HepG2 (cell line): ENCODE data around the gene BCAS3. TPM values are rescaled to one million over a fixed set of nuclear protein-coding genes. Genes with fewer than 3 reads are reported as not detected.

Source experiments
- ATAC-seq: fragments of 200-7000 bp; cut with Tn5 transposase; 3 replicates; pipeline ENCODE4 v1.9.1; 2020; ENCODE audit warnings: mild to moderate bottlenecking, moderate library complexity
- BruUV-seq: library from RNA; stranded (reverse); fragments of 400-500 nt; replicated peaks from 2 replicates; lab custom pipeline; 2021; lab: Mats Ljungman, UMichigan
- CTCF ChIA-PET: fragments of 300-600 bp; formaldehyde crosslinking; extraction: SDS; loops from one replicate; lab custom pipeline; 2021; ENCODE audit warnings: low total read pairs, inconsistent platforms, low intra/inter-chr PET ratio; lab: Yijun Ruan, JAX
- POLR2A ChIA-PET: fragments of 350-600 bp; sonication (Branson Sonifier 250); formaldehyde crosslinking; loops from one replicate; lab custom pipeline; 2020; ENCODE audit warnings: antibody characterized with exemption, inconsistent platforms; lab: Yijun Ruan, JAX
- DNase-seq: peaks from one replicate; pipeline ENCODE4 v3.0.0-alpha.2; 2015; ENCODE audit warnings: low spot score
- FAIRE-seq: peaks from 3 replicates; lab custom pipeline; 2011; peaks lifted over from hg19 to GRCh38; lab: Jason Lieb, UNC
- H2AFZ ChIP-seq: one replicate; pipeline ENCODE4 v1.6.1; 2011; ENCODE audit warnings: low read length, inconsistent platforms
- H3K27ac ChIP-seq: fragments of 300-600 bp; 3 replicates; pipeline ENCODE4 v1.8.0; 2011; ENCODE audit warnings: mixed run types, mild to moderate bottlenecking, mixed read lengths, low read length, inconsistent platforms; ENCODE audit not compliant: insufficient read depth; ENCODE audit errors: extremely low read length
- H3K27me3 ChIP-seq, 2 experiments: fragments of 200-600 bp in 1 of 2; 2 replicates in 1 of 2; 3 replicates in 1 of 2; pipeline versions ENCODE4 v1.6.0 to v1.8.0; 2011; ENCODE audit warnings: low read length in 2 of 2, mild to moderate bottlenecking in 2 of 2, moderate library complexity in 2 of 2, inconsistent platforms in 1 of 2; ENCODE audit not compliant: insufficient read depth in 2 of 2, control insufficient read depth in 1 of 2
- H3K36me3 ChIP-seq, 2 experiments: fragments of 200-600 bp in 1 of 2; replicated peaks in 1 of 2; 2 replicates in 1 of 2; 3 replicates in 1 of 2; pipeline versions ENCODE4 v1.5.1 to v1.8.0; 2011; ENCODE audit warnings: low read length in 2 of 2, inconsistent platforms in 1 of 2; ENCODE audit not compliant: insufficient read depth in 2 of 2, control insufficient read depth in 1 of 2
- H3K4me1 ChIP-seq: 2 replicates; pipeline ENCODE4 v1.5.1; 2012; ENCODE audit warnings: low read length, inconsistent platforms; ENCODE audit not compliant: insufficient read depth
- H3K4me2 ChIP-seq: 2 replicates; pipeline ENCODE4 v1.6.0; 2011; ENCODE audit warnings: low read depth, low read length, inconsistent platforms
- H3K4me3 ChIP-seq, 3 experiments: fragments of 200-600 bp in 1 of 3; sonication (generic), shearing (Covaris generic) in 1 of 3; replicated peaks in 1 of 3; 2 replicates each; pipeline ENCODE4 v1.5.1; 2011 to 2016; ENCODE audit warnings: low read length in 3 of 3, inconsistent platforms in 2 of 3, low read depth in 2 of 3, mild to moderate bottlenecking in 2 of 3, control low read depth in 1 of 3, mixed read lengths in 1 of 3; ENCODE audit not compliant: insufficient read depth in 1 of 3
- H3K79me2 ChIP-seq: one replicate; pipeline ENCODE4 v1.6.1; 2011; ENCODE audit warnings: low read length, inconsistent platforms; ENCODE audit not compliant: insufficient read depth
- H3K9ac ChIP-seq: 2 replicates; pipeline ENCODE4 v1.6.0; 2011; ENCODE audit warnings: mild to moderate bottlenecking, low read depth, low read length, inconsistent platforms; ENCODE audit not compliant: insufficient read depth
- H3K9me3 ChIP-seq: 2 replicates; pipeline ENCODE4 v1.5.1; 2012; ENCODE audit warnings: mild to moderate bottlenecking, low read length
- H4K20me1 ChIP-seq: 2 replicates; pipeline ENCODE4 v1.6.0; 2011; ENCODE audit warnings: inconsistent platforms, mild to moderate bottlenecking, low read length, moderate library complexity; ENCODE audit not compliant: insufficient read depth
- CC2D1A ChIP-seq: sonication (generic); formaldehyde crosslinking; IDR thresholded peaks from 2 replicates; pipeline ENCODE4 v1.8.1; 2023; ENCODE audit warnings: mild to moderate bottlenecking, missing genetic modification reagents
- ZNF781 ChIP-seq: sonication (generic); formaldehyde crosslinking; IDR thresholded peaks from 2 replicates; pipeline ENCODE4 v1.5.1; 2020; ENCODE audit warnings: borderline replicate concordance, mild to moderate bottlenecking, missing genetic modification reagents; ENCODE audit errors: not compliant biosample characterization
- WGBS: methylation state at CpG from one replicate; pipeline ENCODE4 v1.1.6; 2017; ENCODE audit warnings: low lambda C conversion rate; 5-methylcytosine and 5-hydroxymethylcytosine counted together
- in situ Hi-C: cut with HindIII; loops from 2 replicates; pipeline ENCODE4 v1.10.0; 2017; ENCODE audit warnings: low pct_unique_long_range_greater_than_20kb; ENCODE audit not compliant: extremely low pct_ligation_motif_present
- intact Hi-C: fragments of 100-400 bp; cut with micrococcal nuclease; formaldehyde crosslinking; loops from one replicate; pipeline ENCODE4 v1.10.0; 2022; ENCODE audit not compliant: unreplicated experiment
- polyA plus RNA-seq, 8 experiments: library from polyadenylated mRNA; depleted of rRNA in 3 of 8; stranded (reverse) in 7 of 8; unstranded in 1 of 8; fragments of >200 nt; fragmentation: Illumina TruSeq in 4 of 8; extraction: Trizol in 4 of 8; gene quantifications; 2 replicates each; pipeline versions ENCODE4 v1.2.1 to v1.2.3, GENCODE V29; 2011 to 2016; ENCODE audit warnings: low read depth in 4 of 8, missing spikeins in 1 of 8, mixed read lengths in 1 of 8; ENCODE audit not compliant: insufficient read depth in 1 of 8
- total RNA-seq, 5 experiments: library from RNA; depleted of rRNA; stranded (reverse); fragments of >200 nt; fragmentation: Illumina TruSeq; extraction: Trizol; gene quantifications; 2 replicates each; pipeline ENCODE4 v1.2.3, GENCODE V29; 2016; ENCODE audit warnings: low read depth in 1 of 5

Gene BCAS3
- total and polyA plus RNA-seq, 2 of the 13 experiments (the other 11 are each of a cell fraction or from before 2014, with no cell fraction given): 10.7 to 11.2 TPM

GRCh38 chr17:61117983-61118382 is 440.3 kb downstream of the BCAS3 start:
- H3K79me2 ChIP-seq: no peaks in the 10 kb centered on the region
- no peak for ATAC-seq
- 30% methylated on average over 4 of the region's 4 CpGs for WGBS
- H3K27ac ChIP-seq: no peak overlapping the region
- H3K9ac ChIP-seq: no peak overlapping the region
- no TSS peak for BruUV-seq
- no peaks in the 10 kb centered on the region for H3K36me3 ChIP-seq
- no peaks in the 10 kb centered on the region for H3K4me1 ChIP-seq
- intact Hi-C loops: no loop called here
- CTCF ChIA-PET: no interaction called here
- DNase-seq: no peak
- no peak overlapping the region for H3K4me2 ChIP-seq
- no peak for TF ChIP-seq CC2D1A (CRISPR knock-in tag)
- TF ChIP-seq, all 625 proteins: peak for 0
- peaks cover 10% of the 10 kb centered on the region for H3K9me3 ChIP-seq
- FAIRE-seq: no peak
- in situ Hi-C loops: no loop called here
- POLR2A ChIA-PET: no interaction called here
- no peaks in the 10 kb centered on the region; a peak in 1 of 5 replicates for H3K27me3 ChIP-seq
- H4K20me1 ChIP-seq: no peaks in the 10 kb centered on the region
- H2AFZ ChIP-seq: no peak overlapping the region
- no peak overlapping the region for H3K4me3 ChIP-seq

- Histone ChIP-seq H3K36me3 (no peaks in the 10 kb centered on the region), H3K4me2 (no peak overlapping the region), H3K79me2 (no peaks in the 10 kb centered on the region), H3K4me3 (no peak overlapping the region), H3K27ac (no peak overlapping the region), H3K4me1 (no peaks in the 10 kb centered on the region), H4K20me1 (no peaks in the 10 kb centered on the region), H3K27me3 (no peaks in the 10 kb centered on the region; a peak in 1 of 5 replicates), H3K9me3 (peaks cover 10% of the 10 kb centered on the region), H2AFZ (no peak overlapping the region), H3K9ac (no peak overlapping the region)
- ATAC-seq (no peak), DNase-seq (no peak), FAIRE-seq (no peak)
- TF ChIP-seq ZNF781 (CRISPR knock-in tag): no peak
- CTCF ChIA-PET: no interaction called here
- BruUV-seq: no TSS peak
- intact Hi-C loops (no loop called here), in situ Hi-C loops (no loop called here)
- 54% methylated on average over 2 of the region's 2 CpGs for WGBS
- POLR2A ChIA-PET: no interaction called here
These were observed 441.2 kb downstream of the BCAS3 start for GRCh38 chr17:61118871-61119270.
